Epithelial cell of proximal tubule (primary cell): ENCODE data around the gene RAB34. TPM values are rescaled to one million over a fixed set of nuclear protein-coding genes. Genes with fewer than 3 reads are reported as not detected.
A peak's percentile ranks its signal among the peaks of the same experiment; 100 is the strongest.

Experiments used
- DNase-seq: peaks from one replicate; pipeline ENCODE4 v3.0.0-alpha.2; 2011; ENCODE audit warnings: low read depth
- H3K4me3 ChIP-seq: 2 replicates; pipeline ENCODE4 v1.5.1; 2011; ENCODE audit warnings: low read depth, mild to moderate bottlenecking, low read length
- CTCF ChIP-seq: conservative IDR thresholded peaks from 2 replicates; pipeline ENCODE4 v1.5.1; 2012; ENCODE audit warnings: low read depth, mild to moderate bottlenecking, low read length
- total RNA-seq: library from RNA; depleted of rRNA; stranded (reverse); fragments of >200 nt; gene quantifications from 2 replicates; pipeline ENCODE4 v1.2.3, GENCODE V29; 2015

RAB34 gene
- total RNA-seq, 1 donor from 2014 or later: 649 TPM

DNA sequence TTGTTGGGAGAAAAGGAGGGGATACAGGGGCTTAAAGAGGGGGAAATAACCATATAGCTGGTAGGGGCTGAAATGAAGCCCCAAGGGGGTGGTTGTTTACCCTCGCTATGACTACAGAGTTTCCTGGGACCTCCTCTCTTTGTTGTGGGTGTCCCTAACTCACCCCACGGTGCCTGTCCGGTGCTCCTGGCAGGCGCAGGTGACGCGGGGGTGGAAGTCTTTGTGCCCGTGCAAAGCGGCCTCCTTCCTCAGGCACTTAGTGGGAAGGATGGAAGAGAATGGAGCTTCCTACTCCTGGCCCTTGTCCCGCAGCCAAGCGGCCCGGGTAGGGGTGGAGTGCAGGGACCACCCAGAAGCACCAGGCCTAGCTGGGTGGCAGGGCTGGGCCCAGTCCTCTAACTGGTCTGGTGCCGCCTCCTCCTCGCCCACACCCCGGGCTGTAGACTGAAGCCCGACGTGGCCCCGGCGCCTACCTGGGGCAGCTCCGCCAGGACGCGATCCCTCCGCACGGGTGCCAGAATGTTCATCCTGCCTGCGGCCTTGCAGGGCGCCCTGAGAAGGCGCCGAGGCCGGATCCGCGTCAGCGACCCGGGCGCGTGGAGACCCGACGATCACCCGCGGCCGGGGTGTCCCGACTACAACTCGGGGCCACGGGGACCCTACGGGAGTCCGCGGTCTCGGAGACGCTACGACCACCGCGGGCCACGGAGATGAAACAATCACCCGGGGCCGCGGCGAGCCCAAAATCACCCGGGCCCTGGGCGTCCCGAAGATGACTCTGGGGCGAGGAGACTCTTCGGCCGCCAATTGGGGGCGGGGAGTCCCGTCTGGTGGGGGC, 709 bp downstream of the RAB34 start:
- TF ChIP-seq CTCF: no peak
- H3K4me3 ChIP-seq: peak overlapping the region; percentile 96
- DNase-seq: no peak

DNA sequence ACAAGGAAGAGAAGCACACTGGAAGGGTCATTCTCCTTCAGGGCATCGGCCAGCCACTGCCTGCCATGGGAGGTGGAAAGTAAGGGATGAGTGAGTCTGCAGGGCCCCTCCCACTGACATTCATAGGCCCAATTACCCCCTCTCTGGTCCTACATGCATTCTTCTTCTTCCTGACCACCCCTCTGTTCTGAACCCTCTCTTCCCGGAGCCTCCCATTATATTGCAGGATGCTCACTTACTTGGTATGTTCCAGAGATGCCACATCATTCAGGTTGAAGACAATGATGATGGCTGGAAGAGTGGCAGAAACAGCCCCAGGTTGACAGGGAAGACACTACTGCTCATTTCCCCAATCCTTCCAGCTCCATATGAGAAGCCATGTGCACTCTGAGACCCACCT, 2.5 kb downstream of the RAB34 start:
- DNase-seq: no peak
- H3K4me3 ChIP-seq: no peak overlapping the region
- TF ChIP-seq CTCF: no peak

DNA sequence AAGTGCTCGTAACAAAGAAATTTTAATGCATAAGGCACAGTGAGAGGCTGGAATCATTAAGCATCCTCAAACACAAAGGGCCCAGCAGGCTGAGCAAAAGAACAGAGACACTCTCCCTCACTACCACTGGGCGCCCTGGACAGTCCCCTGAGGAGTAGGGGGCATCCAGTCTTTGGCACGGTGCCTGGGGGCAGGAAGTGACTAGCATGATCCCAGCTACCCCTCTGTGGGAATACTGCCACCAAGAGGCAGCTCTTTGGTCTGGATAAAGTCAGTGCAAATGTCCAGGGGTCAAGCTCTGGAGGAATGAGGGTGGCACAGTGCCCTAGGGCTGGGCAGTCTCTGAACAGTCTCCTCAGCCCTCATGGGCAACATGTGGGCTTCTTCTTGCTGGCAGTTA, 3.4 kb downstream of the RAB34 start:
- no peak overlapping the region for H3K4me3 ChIP-seq
- DNase-seq: no peak
- peak; percentile 30 for TF ChIP-seq CTCF

DNA sequence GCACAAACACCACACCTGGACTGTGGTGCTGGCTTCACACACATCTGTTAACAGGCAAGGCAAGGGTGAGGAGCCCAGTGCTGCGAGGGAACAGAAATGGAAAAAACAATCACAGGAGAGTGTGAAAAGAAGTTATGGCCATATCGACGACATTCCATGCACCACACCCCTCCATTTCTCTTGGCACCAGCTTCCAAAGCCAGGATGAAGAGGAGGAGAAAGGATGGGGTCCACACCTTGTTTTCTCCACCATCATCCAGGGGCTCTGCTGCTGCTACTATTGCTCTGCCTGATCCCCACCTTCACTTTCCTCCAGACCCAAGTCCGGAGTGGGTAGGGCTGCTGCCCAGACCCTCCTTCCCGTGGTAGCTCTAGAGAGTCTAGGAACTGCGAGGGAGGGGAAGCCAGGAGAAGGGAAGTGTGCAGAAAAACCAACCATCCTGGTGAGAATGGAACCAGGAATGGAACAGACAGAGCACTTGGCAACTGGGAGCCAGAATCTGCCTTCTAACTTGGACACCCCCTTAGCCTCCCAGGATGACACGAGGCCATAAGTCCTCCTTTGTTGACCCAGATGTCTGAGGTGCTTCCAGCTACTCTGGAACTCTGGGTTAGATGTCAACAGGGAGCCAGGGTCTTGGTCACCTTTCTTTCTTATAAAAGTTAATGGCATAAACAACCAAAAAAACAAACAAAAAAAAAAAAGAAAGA, 4.8 kb downstream of the RAB34 start:
- no peak for TF ChIP-seq CTCF
- no peak for DNase-seq
- no peak overlapping the region for H3K4me3 ChIP-seq

DNA sequence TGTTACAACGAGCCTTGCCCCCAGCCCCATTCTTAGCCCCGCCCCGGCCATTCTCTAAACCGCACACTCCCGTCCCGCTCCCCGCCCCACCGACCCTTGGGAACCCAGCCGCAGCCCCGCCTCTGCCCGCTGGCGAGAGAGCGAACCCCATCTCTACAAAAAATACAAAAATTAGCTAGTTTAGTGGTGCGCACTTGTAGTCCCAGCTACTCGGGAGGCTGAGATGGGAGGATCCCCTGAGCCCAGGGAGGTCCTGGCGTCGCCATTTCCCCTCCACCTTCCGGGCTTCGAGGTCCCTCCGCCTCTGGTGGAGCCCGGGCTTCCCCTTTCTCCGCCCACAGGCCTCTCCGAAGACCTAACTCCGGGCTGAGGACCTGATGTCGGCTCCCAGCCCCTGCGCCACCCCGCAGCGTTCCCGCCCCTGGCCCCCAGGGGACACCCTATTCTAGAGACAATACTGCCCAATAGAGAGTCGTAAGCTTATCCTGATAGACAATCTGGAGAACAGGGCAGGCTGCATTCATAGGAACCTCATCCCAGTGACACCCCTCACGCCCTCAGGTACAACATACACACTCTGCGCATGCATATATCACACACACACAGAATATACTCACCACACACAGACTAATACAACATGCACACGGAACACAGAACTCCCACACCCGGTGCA, 5.5 kb downstream of the RAB34 start:
- no peak overlapping the region for H3K4me3 ChIP-seq
- no peak for DNase-seq
- no peak for TF ChIP-seq CTCF

- H3K4me3 ChIP-seq: peak within 1 kb of the TSS; percentile 56
- no peak for TF ChIP-seq CTCF
- DNase-seq: no peak
Observed at GRCh38 chr17:28711723-28712031, 6.0 kb downstream of the RAB34 start, which contains the start of gene PROCA1. TSS of gene PROCA1 (minus strand) at chr17:28711888. CDS start at chr17:28711660, 228 bp downstream.
